B cell (primary cell): ENCODE results near the gene CFAP97D2.

ENCODE experiments used
- CTCF ChIP-seq: fragments of 200-600 bp; IDR thresholded peaks from one replicate; pipeline ENCODE4 v1.8.0; 2022; ENCODE audit warnings: antibody characterized with exemption, mild to moderate bottlenecking
- EZH2 ChIP-seq: IDR thresholded peaks from 2 replicates; pipeline ENCODE4 v1.6.1; 2012; ENCODE audit warnings: borderline replicate concordance, low read depth, mild to moderate bottlenecking, moderate library complexity, low read length; ENCODE audit not compliant: insufficient read depth, poor library complexity, severe bottlenecking

- TF ChIP-seq EZH2 (no peak), CTCF (no peak)
Measured at GRCh38 chr13:114157869-114158495, 21.1 kb upstream of the CFAP97D2 start.
